AG10803 (cell line): ENCODE results near the gene PSRC1.

Experiments used
- DNase-seq: peaks from one replicate; pipeline ENCODE4 v3.0.0; 2010; ENCODE audit warnings: low read depth
- H3K4me3 ChIP-seq: 2 replicates; pipeline ENCODE4 v1.5.1; 2011; ENCODE audit warnings: mild to moderate bottlenecking, low read length, control low read depth
- CTCF ChIP-seq: conservative IDR thresholded peaks from 2 replicates; pipeline ENCODE4 v1.5.1; 2011; ENCODE audit warnings: mild to moderate bottlenecking, low read length, control low read depth, inconsistent platforms

PSRC1 gene

GRCh38 chr1:109256085-109256484 lies 26.9 kb downstream of the PSRC1 start:
- no peak overlapping the region for H3K4me3 ChIP-seq
- TF ChIP-seq CTCF, result no peak
- DNase-seq, result no peak

- no peak overlapping the region for H3K4me3 ChIP-seq
- no peak for TF ChIP-seq CTCF
Measured at GRCh38 chr1:109255678-109256077, 27.3 kb downstream of the PSRC1 start.

GRCh38 chr1:109255097-109255651 lies 27.8 kb downstream of the PSRC1 start:
- no peak for DNase-seq
- no peak; the same call in 1 of the 2 replicates for TF ChIP-seq CTCF
- H3K4me3 ChIP-seq, result no peak overlapping the region

More at GRCh38 chr1:109255678-109256077, 27.3 kb downstream of the PSRC1 start:
- DNase-seq, result no peak

- no peak overlapping the region for H3K4me3 ChIP-seq
- DNase-seq, result no peak
- no peak for TF ChIP-seq CTCF
Measured at GRCh38 chr1:109254621-109255096, 28.3 kb downstream of the PSRC1 start.

GRCh38 chr1:109253803-109254620 lies 28.9 kb downstream of the PSRC1 start:
- no peak for TF ChIP-seq CTCF
- DNase-seq, result no peak
- H3K4me3 ChIP-seq, result no peak overlapping the region

- DNase-seq, result no peak
Measured at GRCh38 chr1:109252893-109253802, 29.8 kb downstream of the PSRC1 start.

More at GRCh38 chr1:109252893-109253802, 29.8 kb downstream of the PSRC1 start:
- no peak for TF ChIP-seq CTCF
- H3K4me3 ChIP-seq, result no peak overlapping the region
